A549 (cell line): ENCODE data around the gene EBF3. TPM values are rescaled to one million over a fixed set of nuclear protein-coding genes. Genes with fewer than 3 reads are reported as not detected.

Experiments used
- ATAC-seq, 2 experiments: fragments of 200-7000 bp in 1 of 2; fragments of >200 bp in 1 of 2; cut with Nextera tagmentation in 1 of 2; cut with Tn5 transposase in 1 of 2; 3 replicates each; pipeline versions ENCODE4 v1.8.0 to v1.9.1; 2018 to 2020; ENCODE audit warnings: mild to moderate bottlenecking in 1 of 2, moderate library complexity in 1 of 2
- CTCF ChIA-PET: fragments of 300-600 bp; sonication (Branson Sonifier 250); formaldehyde crosslinking; extraction: SDS; loops from one replicate; lab custom pipeline; 2021; ENCODE audit warnings: antibody characterized with exemption, inconsistent platforms; lab: Yijun Ruan, JAX
- POLR2A ChIA-PET: fragments of 350-600 bp; formaldehyde crosslinking; extraction: SDS; loops from one replicate; lab custom pipeline; 2021; ENCODE audit warnings: antibody characterized with exemption, inconsistent platforms; lab: Yijun Ruan, JAX
- DNase-seq, 2 experiments: peaks; one replicate each; pipeline versions ENCODE4 v3.0.0 to v3.0.0-alpha.2; 2011 to 2016; ENCODE audit warnings: low read depth in 1 of 2, low spot score in 1 of 2
- FAIRE-seq: peaks from 2 replicates; lab custom pipeline; 2011; peaks lifted over from hg19 to GRCh38; lab: Jason Lieb, UNC
- H3K27ac ChIP-seq, 2 experiments: fragments of >200 bp; sonication (Bioruptor Twin); formaldehyde crosslinking; 3 replicates each; pipeline ENCODE4 v1.5.1; 2016 to 2017
- H3K4me1 ChIP-seq: fragments of >200 bp; sonication (Bioruptor Twin); formaldehyde crosslinking; 3 replicates; pipeline ENCODE4 v1.6.1; 2016
- H3K4me2 ChIP-seq: fragments of >200 bp; sonication (Bioruptor Twin); formaldehyde crosslinking; 3 replicates; pipeline ENCODE4 v1.6.1; 2016
- H3K4me3 ChIP-seq: fragments of >200 bp; sonication (Bioruptor Twin); formaldehyde crosslinking; 3 replicates; pipeline ENCODE4 v1.5.1; 2016
- H3K9me3 ChIP-seq: fragments of >200 bp; sonication (Bioruptor Twin); formaldehyde crosslinking; 3 replicates; pipeline ENCODE4 v1.6.1; 2016
- EHF ChIP-seq: fragments of 250-450 bp; sonication (Bioruptor Pico); IDR thresholded peaks from 2 replicates; pipeline ENCODE4 v1.5.0; 2020; ENCODE audit warnings: mild to moderate bottlenecking
- ELK1 ChIP-seq: fragments of 150-350 bp; IDR thresholded peaks from 2 replicates; pipeline ENCODE4 v1.6.1; 2014; ENCODE audit warnings: low read depth, mild to moderate bottlenecking, low read length
- ESRRA ChIP-seq: fragments of 150-350 bp; IDR thresholded peaks from 2 replicates; pipeline ENCODE4 v1.6.1; 2014; ENCODE audit warnings: mild to moderate bottlenecking, low read length, borderline replicate concordance
- FOSL2 ChIP-seq, 2 experiments: fragments of 450-650 bp in 1 of 2; fragments of >200 bp in 1 of 2; sonication (Bioruptor Twin) in 1 of 2; formaldehyde crosslinking; IDR thresholded peaks; 2 replicates each; pipeline versions ENCODE4 v1.5.0 to v1.6.1; 2016 to 2020; ENCODE audit warnings: mild to moderate bottlenecking in 1 of 2, moderate library complexity in 1 of 2
- FOXS1 ChIP-seq: fragments of 250-450 bp; sonication (Bioruptor Pico); IDR thresholded peaks from 2 replicates; pipeline ENCODE4 v1.5.0; 2020; ENCODE audit warnings: mild to moderate bottlenecking, moderate library complexity
- HDAC2 ChIP-seq: fragments of 200-600 bp; sonication (generic); IDR thresholded peaks from 2 replicates; pipeline ENCODE4 v1.6.1; 2016
- HOXA7 ChIP-seq: fragments of 250-450 bp; sonication (Bioruptor Pico); IDR thresholded peaks from 2 replicates; pipeline ENCODE4 v1.5.0; 2020; ENCODE audit warnings: mild to moderate bottlenecking, moderate library complexity
- JUNB ChIP-seq: fragments of >200 bp; sonication (Bioruptor Twin); formaldehyde crosslinking; IDR thresholded peaks from 2 replicates; pipeline ENCODE4 v1.6.1; 2016
- MAX ChIP-seq: IDR thresholded peaks from 2 replicates; pipeline ENCODE4 v1.6.1; 2012
- MAZ ChIP-seq: fragments of 150-350 bp; IDR thresholded peaks from 2 replicates; pipeline ENCODE4 v1.6.1; 2014; ENCODE audit warnings: antibody characterized with exemption, low read depth, low read length, borderline replicate concordance
- MYC ChIP-seq: IDR thresholded peaks from 2 replicates; pipeline ENCODE4 v1.6.1; 2012; ENCODE audit warnings: mild to moderate bottlenecking, inconsistent platforms, low read length, improper control_type of control experiment, borderline replicate concordance
- NPAS2 ChIP-seq: fragments of 250-450 bp; sonication (Bioruptor Pico); IDR thresholded peaks from 2 replicates; pipeline ENCODE4 v1.8.0; 2022; ENCODE audit warnings: mild to moderate bottlenecking, moderate library complexity, borderline replicate concordance
- PBX3 ChIP-seq: IDR thresholded peaks from 2 replicates; pipeline ENCODE4 v1.6.1; 2012
- POLR2AphosphoS2 ChIP-seq: conservative IDR thresholded peaks from 2 replicates; pipeline ENCODE4 v1.6.1; 2012; ENCODE audit warnings: low read length, improper control_type of control experiment, inconsistent platforms
- RCOR1 ChIP-seq: fragments of 150-350 bp; IDR thresholded peaks from 2 replicates; pipeline ENCODE4 v1.6.1; 2014; ENCODE audit warnings: antibody characterized with exemption, low read length, low read depth
- REST ChIP-seq: fragments of 200-600 bp; sonication (generic); IDR thresholded peaks from 2 replicates; pipeline ENCODE4 v1.6.1; 2016; ENCODE audit warnings: antibody characterized with exemption, mild to moderate bottlenecking, moderate library complexity
- RFX5 ChIP-seq: fragments of 450-650 bp; IDR thresholded peaks from 2 replicates; pipeline ENCODE4 v1.7.1; 2014; ENCODE audit warnings: antibody characterized with exemption, mild to moderate bottlenecking, moderate library complexity
- ZSCAN20 ChIP-seq: fragments of 250-450 bp; sonication (Bioruptor Pico); IDR thresholded peaks from 2 replicates; pipeline ENCODE4 v1.8.0; 2022; ENCODE audit warnings: mild to moderate bottlenecking, moderate library complexity
- WGBS: methylation state at CpG from one replicate; pipeline ENCODE4 v1.1.6; 2017; ENCODE audit errors: missing lambda C conversion rate; 5-methylcytosine and 5-hydroxymethylcytosine counted together
- polyA plus RNA-seq, 4 experiments: library from polyadenylated mRNA; depleted of rRNA in 3 of 4; stranded (reverse); fragments of >200 nt; fragmentation: RNase III in 1 of 4; extraction: RNeasy Plus Mini Kit Qiagen cat#74134 plus additional on column Dnase treatment in 1 of 4; gene quantifications; 2 replicates in 3 of 4; 3 replicates in 1 of 4; pipeline ENCODE4 v1.2.3, GENCODE V29; 2011 to 2017
- TF ChIP-seq, protein P1 (sequence below): fragments of 250-450 bp; sonication (Bioruptor Pico); IDR thresholded peaks from 2 replicates; pipeline ENCODE4 v1.5.0; 2020; ENCODE audit warnings: low read depth, mild to moderate bottlenecking, moderate library complexity
- TF ChIP-seq, protein P2 (sequence below): fragments of >200 bp; sonication (Bioruptor Twin); formaldehyde crosslinking; IDR thresholded peaks from 3 replicates; pipeline ENCODE4 v1.6.1; 2016

Gene EBF3
- polyA plus RNA-seq, 2 of the 4 experiments (the other 2 are of a cell fraction), result 0.12 TPM; not detected in 1

- no peak for TF ChIP-seq PBX3
Observed at GRCh38 chr10:129883029-129883428, 81.0 kb downstream of the EBF3 start (continued).

DNA sequence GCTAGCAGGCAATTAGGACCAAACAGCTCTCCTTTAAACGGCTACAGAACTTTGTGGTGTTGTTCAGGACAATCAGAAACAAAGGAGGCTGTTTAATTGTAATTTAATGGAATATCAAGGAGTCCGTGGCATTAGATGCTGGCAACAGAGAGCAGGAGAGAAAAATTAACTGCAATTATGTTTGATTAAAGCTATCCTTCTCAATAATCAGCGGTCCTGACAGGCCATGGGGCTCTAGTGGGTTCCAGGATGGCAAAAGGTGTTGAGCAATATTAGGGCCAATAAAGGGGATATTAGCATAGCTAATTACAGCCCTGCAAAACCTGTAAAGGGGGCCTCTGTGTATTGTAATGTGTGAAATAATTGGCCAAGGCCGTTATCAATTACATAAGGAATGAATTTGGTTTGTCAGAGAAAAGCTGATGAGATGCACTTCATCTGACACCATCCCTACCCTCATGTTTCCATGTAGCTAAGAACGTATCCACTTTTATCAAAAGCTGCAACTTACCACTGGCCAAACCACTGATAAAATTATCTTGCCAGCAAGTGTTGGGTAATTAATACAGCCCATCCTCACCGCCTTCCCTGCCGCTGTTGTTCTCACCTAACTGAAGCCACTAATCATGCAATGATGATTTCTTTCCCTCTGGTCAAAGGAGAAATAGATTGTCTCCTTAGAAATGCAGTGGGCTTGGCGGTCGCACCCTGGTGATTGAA is 81.6 kb downstream of the EBF3 start:
- TF ChIP-seq MAZ, result no peak
- no peak for TF ChIP-seq HDAC2
- TF ChIP-seq ESRRA, result no peak
- TF ChIP-seq REST, result no peak
- no peak for TF ChIP-seq JUNB
- no peak for TF ChIP-seq EHF (CRISPR knock-in tag)
- TF ChIP-seq RFX5, result no peak
- no peak for TF ChIP-seq POLR2AphosphoS2
- no peak for TF ChIP-seq ZSCAN20 (CRISPR knock-in tag)
- no peak for TF ChIP-seq FOSL2 (IDR thresholded peaks at IDR 0.05)
- no peak for TF ChIP-seq FOSL2 (CRISPR knock-in tag; IDR thresholded peaks at IDR 0.05)
- TF ChIP-seq FOXS1 (CRISPR knock-in tag), result no peak
- H3K4me1 ChIP-seq, result no peaks in the 10 kb centered on the region
- ATAC-seq (no peak), FAIRE-seq (no peak), DNase-seq (no peak)
- CTCF ChIA-PET, result no interaction called here
- no peak overlapping the region for H3K27ac ChIP-seq
- H3K4me3 ChIP-seq, result no peak overlapping the region
- POLR2A ChIA-PET, result no interaction called here
- no peak overlapping the region for H3K4me2 ChIP-seq
- 51% methylated on average over 9 of the region's 9 CpGs for WGBS
- H3K9me3 ChIP-seq, result no peaks in the 10 kb centered on the region

DNA sequence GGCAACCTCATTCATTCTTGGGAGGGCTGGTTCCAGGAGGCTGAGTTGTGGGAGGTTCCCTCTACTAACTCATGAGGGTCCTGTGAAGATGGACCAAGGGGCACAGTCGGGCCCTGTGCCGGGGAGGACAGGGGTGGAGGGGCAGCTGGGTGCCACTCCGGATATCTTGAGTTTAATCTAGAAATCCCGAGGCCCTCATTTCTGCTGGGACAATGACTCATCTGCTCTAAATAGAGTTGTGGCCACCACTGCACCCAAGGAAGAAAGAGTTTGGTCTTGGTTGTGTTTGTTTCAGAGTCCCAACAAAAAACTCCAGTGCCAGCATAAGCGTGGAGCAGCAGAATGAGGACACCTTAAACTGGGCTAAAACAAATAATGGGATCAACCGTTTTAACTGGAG is 82.4 kb downstream of the EBF3 start:
- H3K9me3 ChIP-seq, result no peaks in the 10 kb centered on the region
- no peaks in the 10 kb centered on the region for H3K4me1 ChIP-seq
- H3K27ac ChIP-seq, result no peak overlapping the region
- CTCF ChIA-PET, result no interaction called here
- no peak overlapping the region for H3K4me3 ChIP-seq
- DNase-seq, result no peak
- TF ChIP-seq HDAC2, result no peak
- TF ChIP-seq RCOR1, result no peak
- TF ChIP-seq MAX, result no peak
- TF ChIP-seq, protein P1, sequence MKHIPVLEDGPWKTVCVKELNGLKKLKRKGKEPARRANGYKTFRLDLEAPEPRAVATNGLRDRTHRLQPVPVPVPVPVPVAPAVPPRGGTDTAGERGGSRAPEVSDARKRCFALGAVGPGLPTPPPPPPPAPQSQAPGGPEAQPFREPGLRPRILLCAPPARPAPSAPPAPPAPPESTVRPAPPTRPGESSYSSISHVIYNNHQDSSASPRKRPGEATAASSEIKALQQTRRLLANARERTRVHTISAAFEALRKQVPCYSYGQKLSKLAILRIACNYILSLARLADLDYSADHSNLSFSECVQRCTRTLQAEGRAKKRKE, result no peak
- no peak for TF ChIP-seq MYC
- no peak for TF ChIP-seq EHF (CRISPR knock-in tag)
- no peak for TF ChIP-seq ZSCAN20 (CRISPR knock-in tag)
- no peak for TF ChIP-seq HOXA7 (CRISPR knock-in tag)
- TF ChIP-seq, protein P2, sequence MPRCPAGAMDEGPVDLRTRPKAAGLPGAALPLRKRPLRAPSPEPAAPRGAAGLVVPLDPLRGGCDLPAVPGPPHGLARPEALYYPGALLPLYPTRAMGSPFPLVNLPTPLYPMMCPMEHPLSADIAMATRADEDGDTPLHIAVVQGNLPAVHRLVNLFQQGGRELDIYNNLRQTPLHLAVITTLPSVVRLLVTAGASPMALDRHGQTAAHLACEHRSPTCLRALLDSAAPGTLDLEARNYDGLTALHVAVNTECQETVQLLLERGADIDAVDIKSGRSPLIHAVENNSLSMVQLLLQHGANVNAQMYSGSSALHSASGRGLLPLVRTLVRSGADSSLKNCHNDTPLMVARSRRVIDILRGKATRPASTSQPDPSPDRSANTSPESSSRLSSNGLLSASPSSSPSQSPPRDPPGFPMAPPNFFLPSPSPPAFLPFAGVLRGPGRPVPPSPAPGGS, result no peak
- TF ChIP-seq NPAS2 (CRISPR knock-in tag), result no peak
- no peak for TF ChIP-seq RFX5
- no peak for TF ChIP-seq ELK1
- TF ChIP-seq, all 56 proteins: peak for 0
- WGBS, result 31% methylated on average over 4 of the region's 6 CpGs
- no peak for FAIRE-seq
- ATAC-seq, result no peak
- H3K4me2 ChIP-seq, result no peak overlapping the region
- POLR2A ChIA-PET, result no interaction called here
